Measurements from ENCODE around the gene CALN1. TPM values are rescaled to one million over a fixed set of nuclear protein-coding genes. Genes with fewer than 3 reads are reported as not detected.

The CALN1 gene
- total RNA-seq, 6 experiments from 2014 or later = 0.06 to 0.98 (median 0.34) TPM

GRCh38 chr7:72234086-72234485 is 178.1 kb downstream of the CALN1 start:
- no peaks in the 10 kb centered on the region for H3K27me3 ChIP-seq
- no peak for TF ChIP-seq CTCF (IDR thresholded peaks at IDR 0.05)
- TF ChIP-seq POLR2A (IDR thresholded peaks at IDR 0.05) = no peak
- no peaks in the 10 kb centered on the region for H3K9me3 ChIP-seq
- H3K4me1 ChIP-seq = no peaks in the 10 kb centered on the region
- WGBS (ENCODE audit: insufficient coverage, low coverage, low lambda C conversion rate, missing lambda C conversion rate) = 72% methylated on average over 2 of the region's 3 CpGs
- DNase-seq (no peak), ATAC-seq (no peak)
- H3K36me3 ChIP-seq = no peaks in the 10 kb centered on the region
- intact Hi-C loops (cut with DNase I) = no loop called here
- H3K4me3 ChIP-seq = no peak overlapping the region
- no peak overlapping the region for H3K27ac ChIP-seq

GRCh38 chr7:72230281-72230680 is 181.9 kb downstream of the CALN1 start:
- H3K4me3 ChIP-seq = no peak overlapping the region
- intact Hi-C loops (cut with DNase I) = no loop called here
- no peaks in the 10 kb centered on the region for H3K36me3 ChIP-seq
- no peak for ATAC-seq
- no peaks in the 10 kb centered on the region for H3K4me1 ChIP-seq
- no peaks in the 10 kb centered on the region for H3K9me3 ChIP-seq
- no peak for DNase-seq
- H3K27ac ChIP-seq = no peak overlapping the region
- 68% methylated on average over 4 of the region's 4 CpGs for WGBS (ENCODE audit: insufficient coverage, low coverage, low lambda C conversion rate, missing lambda C conversion rate)
- TF ChIP-seq CTCF (IDR thresholded peaks at IDR 0.05) (no peak), POLR2A (IDR thresholded peaks at IDR 0.05) (no peak)
- no peaks in the 10 kb centered on the region for H3K27me3 ChIP-seq

- no peaks in the 10 kb centered on the region for H3K4me1 ChIP-seq
- ATAC-seq = no peak
- H3K36me3 ChIP-seq = no peaks in the 10 kb centered on the region
These were observed 188.8 kb downstream of the CALN1 start for GRCh38 chr7:72223351-72223750.

GRCh38 chr7:72222136-72222535 is 190.0 kb downstream of the CALN1 start:
- Histone ChIP-seq H3K9me3 (no peaks in the 10 kb centered on the region), H3K4me3 (no peak overlapping the region), H3K36me3 (no peaks in the 10 kb centered on the region), H3K27me3 (no peaks in the 10 kb centered on the region), H3K27ac (no peak overlapping the region), H3K4me1 (no peaks in the 10 kb centered on the region)
- ATAC-seq (no peak), DNase-seq (no peak)
- TF ChIP-seq CTCF (IDR thresholded peaks at IDR 0.05) (no peak), POLR2A (IDR thresholded peaks at IDR 0.05) (no peak)
- WGBS (ENCODE audit: insufficient coverage, low coverage, low lambda C conversion rate, missing lambda C conversion rate) = 92% methylated on average over 4 of the region's 5 CpGs
- intact Hi-C loops (cut with DNase I) = no loop called here

More at GRCh38 chr7:72223351-72223750, 188.8 kb downstream of the CALN1 start:
- Histone ChIP-seq H3K9me3 (no peaks in the 10 kb centered on the region), H3K27ac (no peak overlapping the region), H3K27me3 (no peaks in the 10 kb centered on the region), H3K4me3 (no peak overlapping the region)
- TF ChIP-seq POLR2A (IDR thresholded peaks at IDR 0.05) (no peak), CTCF (IDR thresholded peaks at IDR 0.05) (no peak)
- intact Hi-C loops (cut with DNase I) = no loop called here
- DNase-seq = no peak
- 90% methylated on average over 1 of the region's 2 CpGs for WGBS (ENCODE audit: insufficient coverage, low coverage, low lambda C conversion rate, missing lambda C conversion rate)

- Histone ChIP-seq H3K27me3 (no peaks in the 10 kb centered on the region), H3K9me3 (no peaks in the 10 kb centered on the region), H3K27ac (no peak overlapping the region), H3K4me3 (no peak overlapping the region), H3K4me1 (no peaks in the 10 kb centered on the region), H3K36me3 (no peaks in the 10 kb centered on the region)
- 84% methylated on average over 7 of the region's 7 CpGs for WGBS (ENCODE audit: insufficient coverage, low coverage, low lambda C conversion rate, missing lambda C conversion rate)
- intact Hi-C loops (cut with DNase I) = no loop called here
- ATAC-seq (no peak), DNase-seq (no peak)
- TF ChIP-seq CTCF (IDR thresholded peaks at IDR 0.05) (no peak), POLR2A (IDR thresholded peaks at IDR 0.05) (no peak)
These were observed 192.6 kb downstream of the CALN1 start for GRCh38 chr7:72219500-72219899.
